ENCODE data around the gene KCTD12. TPM values are rescaled to one million over a fixed set of nuclear protein-coding genes. Genes with fewer than 3 reads are reported as not detected.
"Not testable (repeated sequence)": the region's sequence is repeated elsewhere in the genome, so short reads cannot be mapped to it uniquely, and the experiment has no call there.

KCTD12 gene
- total RNA-seq, 1 experiment from 2014 or later = 1.9 TPM

DNA sequence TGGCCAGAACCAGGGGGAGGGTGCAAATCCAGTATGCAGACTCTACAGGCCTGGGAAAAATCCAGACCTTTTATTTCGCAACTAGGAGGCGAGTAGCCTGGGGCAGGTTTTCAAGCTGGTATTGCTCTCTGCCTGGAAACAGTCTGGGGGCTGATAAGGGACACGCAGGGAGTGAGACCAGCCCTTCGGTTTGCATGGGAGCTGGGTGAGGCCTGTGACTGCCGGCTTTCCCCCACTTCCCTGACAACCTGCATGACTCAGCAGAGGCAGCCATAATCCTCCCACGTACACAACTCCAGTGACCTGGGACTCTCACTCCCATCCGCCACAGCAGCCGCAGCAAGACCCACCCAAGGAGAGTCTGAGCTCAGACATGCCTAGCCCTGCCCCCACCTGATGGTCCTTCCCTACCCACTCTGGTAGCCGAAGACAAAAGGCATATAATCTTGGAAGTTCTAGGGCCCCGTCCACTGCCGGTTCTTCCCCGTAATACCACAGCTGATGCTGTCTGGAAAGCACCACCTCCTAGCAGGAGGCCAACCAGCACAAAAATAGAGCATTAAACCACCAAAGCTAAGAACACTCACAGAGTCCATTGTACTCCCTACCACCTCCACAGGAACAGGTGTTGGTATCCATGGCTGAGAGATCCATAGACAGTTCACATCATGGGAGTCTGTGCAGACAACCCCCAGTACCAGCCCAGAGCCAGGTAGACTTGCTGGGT is 31.7 kb upstream of the KCTD12 start:
- RAD21 ChIA-PET (ENCODE audit: low non-redundant PET in 1 of 2, low total read pairs in 2 of 2, uncharacterized antibody in 2 of 2, unreplicated experiment in 2 of 2); H4K20me1 ChIP-seq (ENCODE audit: insufficient read depth); BruUV-seq (replicated peaks); H3K27me3 ChIP-seq (ENCODE audit: insufficient read depth, low read length); H3K4me2 ChIP-seq (ENCODE audit: low read length); intact Hi-C loops (cut with micrococcal nuclease); ATAC-seq; H3K4me1 ChIP-seq (ENCODE audit: control insufficient read depth in 1 of 2, insufficient read depth in 2 of 2, low read length in 2 of 2); H3K79me2 ChIP-seq (ENCODE audit: insufficient read depth, low read length); H3K27ac ChIP-seq (ENCODE audit: low read depth, low read length); H3K36me3 ChIP-seq (ENCODE audit: control insufficient read depth in 1 of 2, insufficient read depth in 2 of 2, low read length in 2 of 2); H2AFZ ChIP-seq (ENCODE audit: low read depth, low read length, poor library complexity, severe bottlenecking); CTCF ChIA-PET; H3K9me3 ChIP-seq (ENCODE audit: control insufficient read depth in 1 of 2, insufficient read depth in 1 of 2, low read depth in 1 of 2, low read length in 2 of 2); H3K9me2 ChIP-seq (ENCODE audit: insufficient read depth); DNase-seq (ENCODE audit: low read depth, low spot score); POLR2A ChIA-PET; H3K4me3 ChIP-seq (replicated peaks in 1 of 2; ENCODE audit: low read depth in 1 of 2, low read length in 2 of 2); H3K9ac ChIP-seq (ENCODE audit: low read length): not testable (repeated sequence)
- TF ChIP-seq CEBPB (IDR thresholded peaks at IDR 0.05; ENCODE audit: low read depth) = 0 out of 2 replicates have a peak, but pooled peaks have one; percentile 14

GRCh38 chr13:76917095-76917494 is 30.9 kb upstream of the KCTD12 start:
- Histone ChIP-seq H3K9me3 (ENCODE audit: control insufficient read depth in 1 of 2, insufficient read depth in 1 of 2, low read depth in 1 of 2, low read length in 2 of 2) (no peaks in the 10 kb centered on the region), H3K36me3 (ENCODE audit: control insufficient read depth in 1 of 2, insufficient read depth in 2 of 2, low read length in 2 of 2) (no peaks in the 10 kb centered on the region), H3K4me3 (replicated peaks in 1 of 2; ENCODE audit: low read depth in 1 of 2, low read length in 2 of 2) (no peak overlapping the region), H3K9ac (ENCODE audit: low read length) (no peak overlapping the region), H3K79me2 (ENCODE audit: insufficient read depth, low read length) (no peaks in the 10 kb centered on the region), H3K27me3 (ENCODE audit: insufficient read depth, low read length) (no peaks in the 10 kb centered on the region), H3K27ac (ENCODE audit: low read depth, low read length) (no peak overlapping the region), H3K9me2 (ENCODE audit: insufficient read depth) (no peaks in the 10 kb centered on the region), H3K4me2 (ENCODE audit: low read length) (no peak overlapping the region), H2AFZ (ENCODE audit: low read depth, low read length, poor library complexity, severe bottlenecking) (no peak overlapping the region), H4K20me1 (ENCODE audit: insufficient read depth) (no peaks in the 10 kb centered on the region), H3K4me1 (ENCODE audit: control insufficient read depth in 1 of 2, insufficient read depth in 2 of 2, low read length in 2 of 2) (no peaks in the 10 kb centered on the region)
- ChIA-PET CTCF (no interaction called here), RAD21 (ENCODE audit: low non-redundant PET in 1 of 2, low total read pairs in 2 of 2, uncharacterized antibody in 2 of 2, unreplicated experiment in 2 of 2) (no interaction called here), POLR2A (no interaction called here)
- DNase-seq (ENCODE audit: low read depth, low spot score) = no peak
- no TSS peak for BruUV-seq (replicated peaks)
- intact Hi-C loops (cut with micrococcal nuclease) = no loop called here
- TF ChIP-seq TCF7L2 (IDR thresholded peaks at IDR 0.05; ENCODE audit: borderline replicate concordance, extremely low read depth, insufficient read depth, insufficient read length) = no peak
- TF ChIP-seq EGR1 (IDR thresholded peaks at IDR 0.05; ENCODE audit: low read depth) = no peak
- TF ChIP-seq, protein P1, sequence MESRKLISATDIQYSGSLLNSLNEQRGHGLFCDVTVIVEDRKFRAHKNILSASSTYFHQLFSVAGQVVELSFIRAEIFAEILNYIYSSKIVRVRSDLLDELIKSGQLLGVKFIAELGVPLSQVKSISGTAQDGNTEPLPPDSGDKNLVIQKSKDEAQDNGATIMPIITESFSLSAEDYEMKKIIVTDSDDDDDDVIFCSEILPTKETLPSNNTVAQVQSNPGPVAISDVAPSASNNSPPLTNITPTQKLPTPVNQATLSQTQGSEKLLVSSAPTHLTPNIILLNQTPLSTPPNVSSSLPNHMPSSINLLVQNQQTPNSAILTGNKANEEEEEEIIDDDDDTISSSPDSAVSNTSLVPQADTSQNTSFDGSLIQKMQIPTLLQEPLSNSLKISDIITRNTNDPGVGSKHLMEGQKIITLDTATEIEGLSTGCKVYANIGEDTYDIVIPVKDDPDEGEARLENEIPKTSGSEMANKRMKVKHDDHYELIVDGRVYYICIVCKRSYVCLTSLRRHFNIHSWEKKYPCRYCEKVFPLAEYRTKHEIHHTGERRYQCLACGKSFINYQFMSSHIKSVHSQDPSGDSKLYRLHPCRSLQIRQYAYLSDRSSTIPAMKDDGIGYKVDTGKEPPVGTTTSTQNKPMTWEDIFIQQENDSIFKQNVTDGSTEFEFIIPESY (IDR thresholded peaks at IDR 0.05; ENCODE audit: extremely low read depth, insufficient replicate concordance, low read length) = no peak
- no peak for TF ChIP-seq RAD21 (IDR thresholded peaks at IDR 0.05; ENCODE audit: low read depth)
- TF ChIP-seq JUND (IDR thresholded peaks at IDR 0.05) = no peak
- TF ChIP-seq CEBPB (IDR thresholded peaks at IDR 0.05; ENCODE audit: low read depth) = no peak
- TF ChIP-seq POLR2A (IDR thresholded peaks at IDR 0.05; ENCODE audit: borderline replicate concordance, extremely low read depth, insufficient read depth, insufficient read length) = no peak
- TF ChIP-seq ZFX (IDR thresholded peaks at IDR 0.05) = no peak
- no peak for TF ChIP-seq EZH2phosphoT487 (IDR thresholded peaks at IDR 0.05; ENCODE audit: borderline replicate concordance)
- no peak for ATAC-seq
